ENCODE data around the gene PDE8B. TPM values are rescaled to one million over a fixed set of nuclear protein-coding genes. Genes with fewer than 3 reads are reported as not detected.

Gene PDE8B
- total RNA-seq, 1 experiment from 2014 or later = 0.07 TPM

- no peak overlapping the region for H3K18ac ChIP-seq (ENCODE audit: insufficient read length, low read depth, low read length)
- H2BK20ac ChIP-seq (ENCODE audit: low read depth, low read length, poor library complexity, severe bottlenecking) = no peak overlapping the region
- H4K8ac ChIP-seq (replicated peaks; ENCODE audit: insufficient read length, low read depth, low read length) = no peak overlapping the region
- H3K56ac ChIP-seq (ENCODE audit: insufficient read length, low read depth, low read length) = no peak overlapping the region
- H3T11ph ChIP-seq (ENCODE audit: low read length) = no peak overlapping the region
- peaks cover 3% of the 10 kb centered on the region; the same call in 1 of the 2 replicates for H3K27me3 ChIP-seq (ENCODE audit: insufficient read depth, low read length)
- H3K23ac ChIP-seq (ENCODE audit: insufficient read length, low read depth, low read length) = no peak overlapping the region
- H4K91ac ChIP-seq (ENCODE audit: insufficient read length, low read depth, low read length) = no peak overlapping the region
- peaks cover 0 to 9% of the 10 kb centered on the region in 2 experiments; a peak in 1 of 4 replicates for H3K4me1 Mint-ChIP-seq
- no peaks in the 10 kb centered on the region for H3K9me3 Mint-ChIP-seq
- TF ChIP-seq CTCF (conservative IDR thresholded peaks at IDR 0.05) = no peak
- no peak overlapping the region for H3K14ac ChIP-seq (ENCODE audit: insufficient read depth, low read length)
- no peak overlapping the region for H3K9ac ChIP-seq (ENCODE audit: extremely low read depth, insufficient read length, low read length)
- no peaks in the 10 kb centered on the region for H3K36me3 Mint-ChIP-seq (ENCODE audit: insufficient read depth in 1 of 3, low read depth in 3 of 3)
- no peak overlapping the region for H2AFZ ChIP-seq (ENCODE audit: low read length)
- H3K27me3 Mint-ChIP-seq (ENCODE audit: low read depth) = peaks cover 33% of the 10 kb centered on the region
- no peak overlapping the region for H2BK12ac ChIP-seq (ENCODE audit: insufficient read length, low read depth, low read length)
- H3K27ac ChIP-seq (ENCODE audit: insufficient read length, low read depth, low read length) = no peak overlapping the region
- DNase-seq = no peak
- H3K4me3 Mint-ChIP-seq = no peak overlapping the region
- H3K9me3 ChIP-seq (ENCODE audit: control insufficient read depth, low read depth, low read length) = no peaks in the 10 kb centered on the region
- no peak overlapping the region; a peak in 1 of 7 replicates for H3K27ac Mint-ChIP-seq
- no peak overlapping the region for H2AK5ac ChIP-seq (ENCODE audit: insufficient read length, low read length)
- no peak overlapping the region for H2BK120ac ChIP-seq (ENCODE audit: low read depth, low read length, poor library complexity, severe bottlenecking)
- no peaks in the 10 kb centered on the region for H3K79me2 ChIP-seq (ENCODE audit: insufficient read depth, low read length)
- H3K4ac ChIP-seq (ENCODE audit: low read depth, low read length) = no peak overlapping the region
- no peaks in the 10 kb centered on the region for H3K79me1 ChIP-seq (ENCODE audit: insufficient read depth, low read depth, low read length, poor library complexity, severe bottlenecking)
- H3K4me1 ChIP-seq (ENCODE audit: insufficient read depth, low read length) = no peaks in the 10 kb centered on the region
- H3K4me2 ChIP-seq (ENCODE audit: insufficient read depth, insufficient read length, low read length) = no peak overlapping the region
- WGBS (ENCODE audit: extremely low coverage, insufficient read length, low lambda C conversion rate) = no CpG with 5 or more reads among the region's 5 CpGs
- H4K20me1 ChIP-seq (ENCODE audit: control insufficient read depth, insufficient read depth, insufficient read length) = no peaks in the 10 kb centered on the region
- H4K5ac ChIP-seq (ENCODE audit: insufficient read length, low read depth, low read length) = no peak overlapping the region
- H3K23me2 ChIP-seq (ENCODE audit: insufficient read length, low read depth, low read length, poor library complexity, severe bottlenecking) = no peaks in the 10 kb centered on the region
- H2BK15ac ChIP-seq (ENCODE audit: low read depth, low read length) = no peak overlapping the region
- no peak overlapping the region for H2BK5ac ChIP-seq (ENCODE audit: insufficient read length, low read length)
These were observed 91.8 kb downstream of the PDE8B start for GRCh38 chr5:77302247-77302646.
